DOHH2 (cell line): ENCODE results near the gene MYLIP.

Source experiments
- H3F3A ChIP-seq: fragments of 200-600 bp; sonication (generic), shearing (Covaris generic); 2 replicates; pipeline ENCODE4 v1.6.0; 2016; ENCODE audit warnings: antibody characterized with exemption, mild to moderate bottlenecking; ENCODE audit not compliant: control insufficient read depth, insufficient read depth
- H3K27ac ChIP-seq: fragments of 200-600 bp; sonication (generic); 2 replicates; pipeline ENCODE4 v1.5.1; 2014; ENCODE audit warnings: low read depth, mild to moderate bottlenecking, low read length, moderate library complexity
- H3K27me3 ChIP-seq: fragments of 200-600 bp; sonication (generic); 2 replicates; pipeline ENCODE4 v1.6.1; 2014; ENCODE audit warnings: mild to moderate bottlenecking, low read length, mixed read lengths; ENCODE audit not compliant: control insufficient read depth
- H3K36me3 ChIP-seq: fragments of 200-600 bp; sonication (generic); 2 replicates; pipeline ENCODE4 v1.6.1; 2014; ENCODE audit warnings: mild to moderate bottlenecking, low read length, moderate library complexity, mixed read lengths; ENCODE audit not compliant: control insufficient read depth
- H3K4me1 ChIP-seq: fragments of 200-600 bp; sonication (generic); 2 replicates; pipeline ENCODE4 v1.6.1; 2014; ENCODE audit warnings: mild to moderate bottlenecking, low read length, mixed read lengths; ENCODE audit not compliant: control insufficient read depth
- H3K4me2 ChIP-seq: fragments of 200-600 bp; sonication (generic); 2 replicates; pipeline ENCODE4 v1.6.0; 2014; ENCODE audit warnings: mild to moderate bottlenecking, low read length, moderate library complexity
- H3K4me3 ChIP-seq: fragments of 200-600 bp; sonication (generic); 2 replicates; pipeline ENCODE4 v1.5.1; 2014; ENCODE audit warnings: mild to moderate bottlenecking, low read length, mixed read lengths
- H3K79me2 ChIP-seq: fragments of 200-600 bp; sonication (generic); 2 replicates; pipeline ENCODE4 v1.6.1; 2014; ENCODE audit warnings: mild to moderate bottlenecking, low read length, mixed read lengths; ENCODE audit not compliant: control insufficient read depth
- H3K9me2 ChIP-seq: fragments of 200-600 bp; sonication (generic); replicated peaks from 2 replicates; pipeline ENCODE4 v1.6.1; 2014; ENCODE audit warnings: mild to moderate bottlenecking, low read length, mixed read lengths; ENCODE audit not compliant: control insufficient read depth
- H3K9me3 ChIP-seq: fragments of 200-600 bp; sonication (generic); 2 replicates; pipeline ENCODE4 v1.6.1; 2014; ENCODE audit warnings: antibody characterized with exemption, low read length, mixed read lengths; ENCODE audit not compliant: control insufficient read depth, insufficient read depth
- H4K20me1 ChIP-seq: fragments of 200-600 bp; sonication (generic); 2 replicates; pipeline ENCODE4 v1.6.0; 2014; ENCODE audit warnings: low read depth, mild to moderate bottlenecking, antibody characterized with exemption, low read length, moderate library complexity; ENCODE audit not compliant: control insufficient read depth, insufficient read depth
- EZH2phosphoT487 ChIP-seq: fragments of 200-600 bp; sonication (generic); IDR thresholded peaks from 2 replicates; pipeline ENCODE4 v1.6.1; 2017; ENCODE audit warnings: borderline replicate concordance, mild to moderate bottlenecking, antibody characterized with exemption, low read length, moderate library complexity, mixed read lengths
- TF ChIP-seq, protein P1 (sequence below): fragments of 200-600 bp; sonication (generic); IDR thresholded peaks from one replicate; pipeline ENCODE4 v1.5.1; 2014; ENCODE audit warnings: antibody characterized with exemption, mild to moderate bottlenecking, low read depth, low read length; ENCODE audit not compliant: poor library complexity, severe bottlenecking

Gene MYLIP

DNA sequence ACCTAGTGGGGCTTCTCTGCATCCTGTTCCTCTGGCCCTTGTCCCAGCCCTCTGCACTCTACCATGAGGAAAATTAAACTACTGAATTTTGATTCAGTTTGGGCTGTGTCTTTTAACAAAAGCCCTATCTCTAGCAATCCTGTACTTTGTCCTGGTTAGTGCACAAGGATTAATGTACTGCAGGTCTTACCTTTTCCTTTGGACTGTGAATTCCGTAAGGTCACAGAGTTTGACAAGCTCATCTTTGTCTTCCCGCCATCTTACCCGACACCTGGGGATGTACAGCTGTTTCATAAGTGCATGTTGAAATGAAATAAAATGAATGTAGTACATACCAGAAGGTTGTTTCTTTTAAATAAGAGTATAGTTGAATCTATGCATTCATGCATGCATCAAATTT lies 41.5 kb upstream of the MYLIP start:
- H4K20me1 ChIP-seq, result no peaks in the 10 kb centered on the region
- H3K9me3 ChIP-seq, result no peaks in the 10 kb centered on the region
- no peaks in the 10 kb centered on the region for H3K9me2 ChIP-seq
- H3K4me2 ChIP-seq, result no peak overlapping the region
- H3K4me1 ChIP-seq, result no peaks in the 10 kb centered on the region
- no peaks in the 10 kb centered on the region for H3F3A ChIP-seq
- H3K79me2 ChIP-seq, result no peaks in the 10 kb centered on the region
- no peaks in the 10 kb centered on the region for H3K36me3 ChIP-seq
- TF ChIP-seq, protein P1, sequence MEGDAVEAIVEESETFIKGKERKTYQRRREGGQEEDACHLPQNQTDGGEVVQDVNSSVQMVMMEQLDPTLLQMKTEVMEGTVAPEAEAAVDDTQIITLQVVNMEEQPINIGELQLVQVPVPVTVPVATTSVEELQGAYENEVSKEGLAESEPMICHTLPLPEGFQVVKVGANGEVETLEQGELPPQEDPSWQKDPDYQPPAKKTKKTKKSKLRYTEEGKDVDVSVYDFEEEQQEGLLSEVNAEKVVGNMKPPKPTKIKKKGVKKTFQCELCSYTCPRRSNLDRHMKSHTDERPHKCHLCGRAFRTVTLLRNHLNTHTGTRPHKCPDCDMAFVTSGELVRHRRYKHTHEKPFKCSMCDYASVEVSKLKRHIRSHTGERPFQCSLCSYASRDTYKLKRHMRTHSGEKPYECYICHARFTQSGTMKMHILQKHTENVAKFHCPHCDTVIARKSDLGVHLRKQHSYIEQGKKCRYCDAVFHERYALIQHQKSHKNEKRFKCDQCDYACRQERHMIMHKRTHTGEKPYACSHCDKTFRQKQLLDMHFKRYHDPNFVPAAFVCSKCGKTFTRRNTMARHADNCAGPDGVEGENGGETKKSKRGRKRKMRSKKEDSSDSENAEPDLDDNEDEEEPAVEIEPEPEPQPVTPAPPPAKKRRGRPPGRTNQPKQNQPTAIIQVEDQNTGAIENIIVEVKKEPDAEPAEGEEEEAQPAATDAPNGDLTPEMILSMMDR, result no peak
- no peak for TF ChIP-seq EZH2phosphoT487
- H3K27me3 ChIP-seq, result peaks cover 8% of the 10 kb centered on the region; the same call in 1 of the 2 replicates
- H3K27ac ChIP-seq, result no peak overlapping the region
- H3K4me3 ChIP-seq, result no peak overlapping the region

DNA sequence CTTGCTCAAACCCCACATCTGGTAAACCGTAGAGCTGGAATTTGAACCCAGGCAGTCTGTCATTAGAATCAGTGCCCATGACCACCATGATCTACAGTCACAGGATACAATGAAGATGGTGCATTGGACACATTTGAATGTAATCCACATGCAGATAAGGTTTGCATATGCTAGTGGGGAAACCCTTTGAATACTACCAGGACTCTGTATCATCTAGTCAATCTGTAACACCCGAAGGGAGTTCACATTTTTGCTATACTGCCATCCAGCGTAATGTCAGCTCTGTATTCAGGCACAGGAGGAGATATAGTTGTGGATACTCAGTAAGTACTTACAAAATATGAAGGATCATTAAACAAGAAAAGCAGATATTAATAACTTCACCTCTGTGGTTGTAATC lies 40.5 kb upstream of the MYLIP start:
- Histone ChIP-seq H3K4me3 (no peak overlapping the region), H4K20me1 (no peaks in the 10 kb centered on the region), H3K4me2 (no peak overlapping the region), H3F3A (no peaks in the 10 kb centered on the region), H3K27me3 (peaks cover 4% of the 10 kb centered on the region; the same call in 1 of the 2 replicates), H3K4me1 (no peaks in the 10 kb centered on the region), H3K9me3 (no peaks in the 10 kb centered on the region), H3K79me2 (no peaks in the 10 kb centered on the region), H3K9me2 (no peaks in the 10 kb centered on the region), H3K27ac (no peak overlapping the region), H3K36me3 (no peaks in the 10 kb centered on the region)
- no peak for TF ChIP-seq EZH2phosphoT487
- TF ChIP-seq, protein P1, result no peak

DNA sequence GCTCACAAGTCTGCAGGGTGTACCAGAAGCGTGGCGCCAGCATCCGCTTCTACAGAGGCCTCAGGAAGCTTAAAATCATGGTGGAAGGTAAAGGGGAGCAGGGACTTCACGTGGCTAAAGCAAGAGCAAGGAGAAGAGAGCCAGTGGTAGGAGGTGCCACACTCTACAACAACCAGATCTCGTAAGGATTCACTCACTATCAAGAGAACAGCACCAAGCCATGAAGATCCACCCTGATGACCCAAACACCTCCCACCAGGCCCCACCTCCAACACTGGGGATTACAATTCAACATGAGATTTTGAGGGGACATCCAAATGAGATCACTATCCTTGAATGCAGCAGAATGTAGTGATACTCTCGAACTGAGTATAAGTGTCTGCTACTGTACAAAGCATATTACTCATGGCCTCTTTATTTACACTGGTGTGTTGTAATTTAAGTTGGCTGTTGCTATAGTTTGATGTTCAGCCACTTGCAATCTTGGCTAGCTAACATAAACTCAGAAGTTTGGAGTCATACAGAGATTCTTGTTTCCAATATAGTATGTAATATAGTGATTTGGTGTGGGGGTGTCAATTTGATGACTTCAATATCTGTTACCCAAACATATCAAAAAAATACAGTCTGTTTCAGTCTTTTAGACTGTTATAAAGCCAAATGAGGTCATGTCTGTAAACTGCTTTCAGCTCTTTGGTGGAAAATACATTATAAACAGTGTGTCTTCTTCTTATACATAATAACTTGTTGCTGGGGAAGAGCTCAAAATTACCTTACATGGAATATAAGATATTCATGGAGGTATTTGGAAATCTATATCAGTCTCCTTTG lies 39.4 kb upstream of the MYLIP start:
- Histone ChIP-seq H4K20me1 (no peaks in the 10 kb centered on the region), H3K36me3 (no peaks in the 10 kb centered on the region), H3K4me3 (no peak overlapping the region), H3K79me2 (no peaks in the 10 kb centered on the region), H3K4me2 (no peak overlapping the region), H3K4me1 (no peaks in the 10 kb centered on the region), H3F3A (no peaks in the 10 kb centered on the region), H3K9me3 (no peaks in the 10 kb centered on the region), H3K27ac (no peak overlapping the region), H3K9me2 (no peaks in the 10 kb centered on the region), H3K27me3 (peaks cover 4% of the 10 kb centered on the region)
- no peak for TF ChIP-seq EZH2phosphoT487
- TF ChIP-seq, protein P1, result no peak
